GM13977 (cell line): ENCODE measurements around the gene KRT25.

ENCODE experiments used
- DNase-seq: peaks from one replicate; pipeline ENCODE4 v3.0.0; 2012; ENCODE audit warnings: low spot score
- CTCF ChIP-seq: IDR thresholded peaks from 2 replicates; pipeline ENCODE4 v1.5.1; 2012; ENCODE audit warnings: mild to moderate bottlenecking, control low read depth; ENCODE audit not compliant: insufficient read depth; ENCODE audit errors: extremely low read depth, missing control alignments
- in situ Hi-C: fragments of 300-500 bp; cut with MboI; formaldehyde crosslinking; loops from one replicate; pipeline ENCODE4 v1.12.0; 2022; ENCODE audit warnings: low sequenced_read_pairs, low pct_unique_long_range_greater_than_20kb, mixed read lengths, inconsistent platforms; ENCODE audit not compliant: unreplicated experiment

Gene KRT25

DNA sequence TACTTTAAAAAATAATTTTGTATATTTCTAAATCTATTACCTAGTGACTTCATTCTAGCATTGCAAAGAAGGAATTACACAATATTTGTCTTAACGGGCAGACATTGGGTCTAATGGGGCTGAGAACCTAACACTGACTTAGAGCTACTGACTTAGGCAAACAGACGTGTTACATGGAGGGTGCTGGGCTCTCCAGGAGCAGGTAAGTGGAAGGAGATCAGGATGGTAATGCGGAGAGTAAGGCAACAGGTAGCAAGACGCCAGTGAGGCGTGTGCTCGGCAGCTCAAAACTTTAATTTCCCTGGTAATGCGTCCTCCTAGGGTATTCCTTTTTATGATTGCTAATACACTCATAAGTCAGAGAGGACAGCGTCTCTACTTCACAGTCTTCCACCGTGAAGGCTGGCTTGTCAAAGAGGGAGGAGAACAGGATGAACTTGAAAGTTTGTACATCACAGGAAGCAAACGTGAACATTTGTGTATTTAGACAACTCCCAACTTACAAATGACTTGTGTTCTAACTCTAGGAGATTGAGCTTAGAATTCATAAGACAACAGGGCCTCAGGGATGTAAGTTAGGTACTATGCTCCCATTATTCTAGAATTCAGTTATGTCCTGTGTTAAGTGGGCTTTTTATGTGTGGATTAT lies 40.0 kb upstream of the KRT25 start:
- no peak for TF ChIP-seq CTCF
- DNase-seq = no peak
- in situ Hi-C loops = loop anchor here (10.0 kb wide), 1 partner anchor 170 kb away; no protein-coding TSS in a partner anchor

- TF ChIP-seq CTCF = no peak
- DNase-seq = no peak
- in situ Hi-C loops = loop anchor here (10.0 kb wide), 1 partner anchor 170 kb away; no protein-coding TSS in a partner anchor
Observed at GRCh38 chr17:40794466-40794865, 39.3 kb upstream of the KRT25 start.

DNA sequence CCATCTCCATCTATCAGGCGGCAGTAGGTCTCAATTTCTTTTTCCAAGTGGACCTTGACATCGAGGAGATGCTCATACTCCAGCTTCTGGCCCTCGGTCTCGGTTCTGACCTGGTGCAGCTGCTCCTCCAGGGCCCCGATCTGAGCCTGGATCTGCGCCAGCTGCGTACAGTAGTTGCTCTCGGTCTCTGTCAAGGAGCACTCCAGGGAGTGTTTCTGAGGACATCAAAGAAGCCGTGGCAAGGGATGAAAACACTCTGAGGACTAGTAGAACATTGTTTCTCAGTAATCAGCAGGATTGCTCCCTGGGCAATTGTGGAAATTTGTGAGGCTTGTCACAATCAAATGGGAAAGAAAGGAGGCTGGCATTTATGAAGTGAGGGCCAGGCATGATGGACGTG lies 38.7 kb upstream of the KRT25 start:
- DNase-seq = no peak
- no peak for TF ChIP-seq CTCF
- in situ Hi-C loops = loop anchor here (10.0 kb wide), 1 partner anchor 169 kb away; no protein-coding TSS in a partner anchor

- TF ChIP-seq CTCF = peak; percentile 50
- no peak for DNase-seq
- in situ Hi-C loops = loop anchor here (10.0 kb wide), 1 partner anchor 167 kb away; no protein-coding TSS in a partner anchor
Observed at GRCh38 chr17:40791787-40792436, 36.8 kb upstream of the KRT25 start.

DNA sequence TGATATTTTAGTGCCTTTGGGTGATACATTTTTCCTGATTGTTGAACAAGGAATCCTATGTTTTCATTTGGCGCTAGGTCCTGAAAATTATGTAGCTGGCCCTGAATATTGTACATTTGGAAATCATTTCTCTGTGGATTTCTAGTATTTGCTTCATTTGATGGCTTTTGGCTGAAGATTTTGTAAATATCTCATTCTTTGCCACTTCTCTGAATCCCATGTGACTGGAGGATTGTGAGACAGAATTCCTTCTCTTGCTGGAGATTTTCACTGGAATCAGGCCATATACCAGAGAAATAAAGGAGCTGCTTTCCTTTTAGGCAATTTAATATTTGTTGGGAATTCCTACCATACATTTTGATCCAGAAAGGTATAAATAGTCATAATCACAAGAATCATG lies 36.0 kb upstream of the KRT25 start:
- no peak for TF ChIP-seq CTCF
- in situ Hi-C loops = loop anchor here (10.0 kb wide), 1 partner anchor 166 kb away; no protein-coding TSS in a partner anchor
- DNase-seq = no peak

DNA sequence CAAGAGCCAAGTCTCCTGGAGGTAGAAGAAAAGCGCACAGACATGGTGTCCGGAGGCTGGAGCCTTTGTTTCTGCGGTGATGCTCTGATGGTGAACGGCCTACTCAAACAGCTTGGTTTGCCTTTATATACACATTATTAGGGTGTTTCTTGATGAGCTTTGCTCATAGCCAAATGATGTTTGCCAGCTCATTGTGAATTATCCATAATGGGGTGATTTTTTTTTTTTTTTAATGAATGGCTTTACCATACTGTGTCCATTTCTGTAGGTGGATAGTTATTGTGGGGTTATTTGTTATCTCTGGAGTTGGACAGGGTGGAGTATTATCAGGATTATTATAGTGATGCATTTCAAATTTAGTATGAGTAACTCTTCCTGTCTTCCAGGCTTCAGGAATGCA lies 27.3 kb upstream of the KRT25 start, which contains the start of gene KRT27:
KRT27 (minus strand) TSS at position 101 of the 400 bp plus-strand sequence; CDS start at position 44, 57 bp downstream.
- in situ Hi-C loops = no loop called here
- no peak for DNase-seq
- no peak for TF ChIP-seq CTCF
